NCI-H146 treated with DMSO at 0.1 percent for 48 hours (cell line): ENCODE results near the gene ANKS1B.
"Not testable (repeated sequence)": the region's sequence is repeated elsewhere in the genome, so short reads cannot be mapped to it uniquely, and the experiment has no call there.

Experiments
- DNase-seq: peaks from one replicate; lab custom pipeline; 2025; ENCODE audit not compliant: unreplicated experiment; lab: John Stamatoyannopoulos, UW

ANKS1B gene

DNA sequence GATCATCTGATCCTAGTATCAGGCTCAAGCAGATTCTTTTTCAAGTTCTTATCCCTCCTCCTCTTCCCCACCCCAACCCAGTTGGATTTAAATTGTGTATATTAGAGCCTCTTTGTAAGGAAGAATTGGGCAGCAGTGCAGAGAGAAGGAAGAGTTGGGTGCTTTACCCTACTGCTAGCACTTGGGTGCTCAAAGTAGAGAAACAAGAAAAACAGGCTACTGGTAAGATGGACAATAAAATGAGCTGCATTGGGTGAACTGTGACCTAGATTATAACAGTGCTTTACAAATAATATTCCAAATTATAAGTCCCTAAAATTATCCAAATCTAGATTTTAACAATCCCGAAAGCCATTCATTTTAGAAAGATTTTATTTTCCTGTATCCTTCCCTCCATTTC lies 700.6 kb downstream of the ANKS1B start:
- DNase-seq = no peak

DNA sequence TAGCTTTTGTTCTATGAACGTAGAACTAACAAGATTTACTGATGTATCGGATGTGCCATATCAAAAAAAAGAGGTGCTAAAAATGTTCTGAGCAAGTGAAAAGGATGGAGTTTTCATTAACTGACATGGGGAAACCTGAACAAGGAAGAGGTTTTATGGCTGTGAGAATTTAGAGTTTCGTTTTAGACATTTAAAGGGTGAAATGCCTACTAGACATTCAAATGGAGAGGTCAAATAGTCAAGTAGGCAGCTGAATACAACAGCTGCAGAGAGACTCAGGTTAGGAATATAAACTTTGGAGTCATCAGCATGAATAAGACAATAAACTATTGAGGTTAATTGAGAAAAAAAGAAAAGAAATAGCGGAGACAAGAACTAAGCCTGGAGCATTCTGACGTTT lies 702.1 kb downstream of the ANKS1B start:
- no peak for DNase-seq

DNA sequence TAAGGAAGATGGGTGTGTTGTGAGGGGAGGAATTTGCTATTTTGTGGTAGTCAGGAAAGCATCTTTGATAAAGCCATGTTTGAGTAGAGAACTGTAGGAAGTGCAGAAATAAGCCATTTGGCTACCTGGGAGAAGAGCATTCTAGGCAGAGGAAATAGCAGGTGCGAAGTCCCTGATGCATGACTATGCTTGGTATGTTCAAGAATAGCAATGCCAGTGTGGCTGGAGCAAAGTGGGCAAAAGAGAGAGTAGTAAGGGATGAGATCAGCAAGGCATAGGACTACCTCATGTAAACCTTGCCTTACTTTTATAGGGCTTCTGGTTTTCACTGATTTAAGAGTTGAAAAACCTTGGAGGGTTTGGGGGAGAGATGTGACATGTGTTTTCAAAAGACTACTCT lies 702.6 kb downstream of the ANKS1B start:
- DNase-seq = no peak

DNA sequence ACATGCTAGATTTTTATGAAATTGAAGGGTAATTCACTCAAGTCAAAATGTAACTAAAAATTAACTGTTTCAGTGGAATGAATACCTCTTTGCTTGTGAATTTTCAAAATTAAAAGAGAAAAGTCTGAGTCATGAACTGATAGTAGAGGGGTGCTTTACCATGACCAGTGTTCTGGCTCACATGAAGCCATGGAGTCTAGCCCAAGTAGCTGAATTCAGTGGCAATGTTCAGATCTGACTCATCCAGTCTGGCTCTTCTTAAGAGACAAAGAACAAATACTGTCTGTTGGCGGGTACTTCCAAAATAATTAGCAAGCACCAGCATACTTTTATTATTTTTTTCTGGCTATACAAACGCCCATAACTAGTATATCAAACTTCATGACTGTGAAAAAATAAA lies 703.5 kb downstream of the ANKS1B start:
- no peak for DNase-seq

DNA sequence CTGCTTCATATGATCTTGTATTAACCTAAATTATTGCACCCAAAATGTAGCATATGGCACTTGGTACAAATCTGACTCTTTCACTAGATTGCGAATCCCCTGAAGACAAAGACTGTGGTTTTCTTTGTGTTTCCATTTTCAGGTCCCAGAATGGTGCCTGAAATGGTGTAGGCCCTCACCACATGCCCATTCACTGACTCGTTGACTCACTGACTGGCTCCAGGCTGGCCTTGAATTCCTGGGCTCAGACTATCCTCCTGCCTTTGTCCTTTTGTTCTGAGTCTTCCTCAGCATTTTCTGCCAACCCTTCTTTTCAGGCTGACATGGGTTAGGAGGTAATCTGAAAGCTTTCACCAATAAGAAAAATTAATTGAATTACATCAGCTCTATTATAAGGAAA lies 705.8 kb downstream of the ANKS1B start:
- no peak for DNase-seq

DNA sequence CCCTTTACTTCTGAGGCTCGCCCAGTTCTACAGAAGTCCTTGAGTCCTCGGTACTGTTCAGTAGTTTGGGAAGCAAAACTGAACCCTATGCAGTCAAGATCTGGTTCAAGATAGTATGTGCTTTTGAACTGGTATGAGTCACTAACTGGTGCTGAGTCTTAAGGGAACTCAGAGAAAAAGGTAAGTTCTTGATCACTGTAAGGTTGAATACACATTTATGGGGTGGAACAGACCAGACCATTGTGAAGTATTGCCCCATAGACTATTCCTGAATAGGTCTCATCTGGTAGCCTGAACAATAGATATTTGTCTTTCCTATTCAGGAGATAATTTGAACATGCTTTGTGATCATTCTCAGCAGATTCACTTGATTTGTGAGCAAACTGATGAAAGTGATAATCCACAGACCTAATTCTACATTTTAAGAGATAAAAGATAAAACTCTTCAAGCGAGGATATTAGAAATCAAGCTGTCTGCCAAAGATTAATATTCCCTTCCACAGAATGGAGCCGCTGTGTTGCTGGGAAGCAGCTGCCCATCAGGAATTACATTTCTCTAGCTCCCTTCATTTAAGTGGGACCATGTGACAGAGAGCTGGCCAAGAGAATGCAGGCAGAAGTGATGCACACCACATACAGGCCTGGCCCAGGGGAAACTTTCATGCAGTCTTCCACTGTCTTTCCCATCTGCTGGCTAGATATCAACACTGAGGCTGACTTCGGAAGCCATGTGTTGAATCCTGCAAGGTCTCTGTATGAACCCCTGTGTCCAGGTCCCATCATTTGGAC lies 707.0 kb downstream of the ANKS1B start:
- no peak for DNase-seq

DNA sequence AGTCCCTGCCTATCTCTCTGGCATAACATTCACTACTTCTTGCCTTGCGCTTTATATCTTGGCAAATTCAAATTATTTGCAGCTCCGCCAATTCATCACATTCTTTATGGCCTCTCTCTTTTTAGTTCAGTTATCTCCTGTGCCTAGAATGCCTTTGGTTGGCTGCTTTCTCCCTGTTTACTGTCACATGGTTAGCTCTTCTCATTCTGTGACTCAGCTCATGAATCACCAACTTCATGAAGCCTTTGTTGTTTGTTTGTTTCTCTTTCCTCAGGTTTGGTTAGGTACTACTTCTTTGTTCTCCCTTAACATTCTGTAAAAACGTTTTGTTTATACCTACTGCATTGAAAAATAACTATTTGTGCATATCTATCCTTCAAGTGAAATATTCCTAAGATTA lies 713.7 kb downstream of the ANKS1B start:
- no peak for DNase-seq

DNA sequence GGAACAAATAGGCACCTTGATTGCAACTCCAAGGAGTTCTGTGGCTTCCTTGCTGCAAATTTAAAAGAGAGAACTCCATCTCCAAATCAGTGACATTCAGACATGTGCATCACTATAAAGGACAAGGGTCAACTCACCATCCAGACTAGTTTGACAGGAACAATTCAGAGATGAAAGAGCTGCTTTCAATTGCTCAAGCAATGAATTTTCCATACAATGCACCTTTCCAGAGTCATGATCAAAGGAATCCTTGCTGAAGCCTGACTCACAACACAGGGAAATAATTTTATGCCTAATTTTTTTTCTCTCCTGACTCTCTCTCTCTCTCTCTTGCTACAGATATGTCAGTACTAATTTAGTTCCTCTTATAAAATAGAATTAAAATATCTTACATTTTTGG lies 717.7 kb downstream of the ANKS1B start:
- DNase-seq = no peak

DNA sequence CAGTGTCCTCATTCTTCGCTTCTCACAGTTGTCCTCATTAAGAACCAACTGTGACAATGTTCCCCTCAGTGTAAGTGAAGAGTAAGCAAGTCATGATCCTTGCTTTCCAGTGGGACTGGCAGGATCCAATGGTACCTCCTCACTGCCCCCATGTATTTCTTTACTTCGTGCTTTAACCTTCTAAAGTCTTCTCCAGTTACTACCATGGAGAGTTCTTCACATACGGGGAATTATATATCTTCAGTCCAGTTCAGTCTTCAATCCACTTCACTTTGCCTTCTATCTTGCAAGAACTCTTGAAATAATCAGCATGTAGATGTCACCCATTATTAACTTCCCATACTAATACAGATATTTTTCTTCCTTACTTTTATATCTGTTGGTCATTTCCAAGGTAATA lies 719.1 kb downstream of the ANKS1B start:
- no peak for DNase-seq

DNA sequence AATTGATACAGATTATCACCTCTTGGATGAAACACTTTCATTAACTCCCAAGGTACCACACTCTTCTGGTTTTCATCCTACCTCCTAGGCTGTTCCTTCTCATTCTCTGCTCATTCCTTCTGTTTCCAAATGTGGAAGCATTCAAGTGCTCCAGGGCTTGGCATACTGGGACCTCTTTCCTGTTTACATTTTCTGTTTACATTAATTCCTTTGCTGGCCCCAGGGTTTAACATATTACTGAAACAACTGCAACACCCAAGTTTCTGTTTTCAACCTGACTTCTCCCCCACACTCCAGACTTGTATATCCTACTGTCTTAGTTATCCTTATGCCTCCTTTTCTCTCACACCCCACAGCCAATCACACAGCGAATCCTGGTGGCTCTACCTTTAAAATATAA lies 723.5 kb downstream of the ANKS1B start:
- no peak for DNase-seq

DNA sequence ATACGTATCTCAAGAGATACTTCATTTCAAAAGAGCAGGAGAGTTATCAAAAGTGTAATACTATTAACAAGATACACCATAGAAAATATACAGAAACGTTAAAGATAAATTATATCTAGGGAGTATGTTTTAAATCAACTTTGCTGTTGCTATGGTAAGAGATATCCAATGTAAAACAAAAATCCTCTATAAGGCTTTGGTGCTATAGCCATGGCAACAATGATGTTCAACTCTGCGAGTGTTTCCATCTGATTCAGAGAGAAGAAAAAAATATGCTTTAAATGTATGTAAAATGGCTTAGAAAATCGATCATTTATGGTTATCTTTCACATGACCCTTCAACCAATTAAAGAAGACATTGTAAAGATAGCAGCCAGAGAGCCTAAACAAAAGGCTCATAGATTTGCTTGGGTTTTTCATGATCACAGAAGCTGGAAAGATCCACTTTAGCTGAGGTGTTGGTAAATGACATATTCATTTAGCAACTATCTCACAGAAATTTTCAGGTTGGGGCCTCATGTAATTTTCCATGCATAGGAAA lies 724.2 kb downstream of the ANKS1B start:
- no peak for DNase-seq

DNA sequence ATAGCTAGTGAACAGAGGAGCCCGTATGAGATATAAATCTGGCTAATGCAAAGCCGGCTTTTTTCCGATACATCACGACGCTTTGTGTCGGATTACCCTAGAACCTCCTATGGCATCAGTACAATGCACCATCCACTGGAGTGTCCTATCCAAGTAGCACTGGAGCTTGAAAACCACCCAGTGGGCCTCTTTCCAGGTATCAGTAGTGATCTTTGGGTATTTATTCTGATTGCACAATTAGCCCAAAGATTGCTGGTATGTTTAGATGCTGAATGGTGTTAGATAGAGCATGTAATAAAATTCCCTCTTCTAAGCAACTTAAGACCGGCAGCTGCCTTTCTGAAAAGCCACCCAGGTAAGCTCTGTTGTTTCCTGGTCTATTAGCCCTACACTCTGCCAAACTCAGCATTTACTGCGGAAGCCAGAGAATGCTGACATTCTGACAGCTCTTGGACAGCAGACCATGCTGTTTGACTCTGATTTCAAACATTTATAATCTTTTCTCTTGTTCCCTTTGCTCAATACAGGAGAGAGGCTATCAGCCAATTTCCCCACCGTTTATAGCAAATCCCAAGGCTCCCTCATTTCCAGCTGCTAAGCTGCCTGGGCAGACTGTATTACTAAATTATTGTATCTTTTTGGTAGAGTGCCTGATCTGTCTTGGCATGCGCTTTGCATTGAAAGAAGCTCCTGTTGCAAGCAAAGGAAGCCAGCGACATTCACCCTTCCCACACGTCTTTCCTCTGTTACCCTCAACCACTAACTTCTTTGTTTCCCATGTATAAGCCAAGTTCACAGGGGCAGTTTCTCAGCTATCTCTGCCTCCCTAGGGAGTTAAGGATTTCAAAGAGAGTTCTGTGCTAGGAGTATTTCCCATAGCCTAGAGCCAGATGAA lies 725.4 kb downstream of the ANKS1B start:
- no peak for DNase-seq

DNA sequence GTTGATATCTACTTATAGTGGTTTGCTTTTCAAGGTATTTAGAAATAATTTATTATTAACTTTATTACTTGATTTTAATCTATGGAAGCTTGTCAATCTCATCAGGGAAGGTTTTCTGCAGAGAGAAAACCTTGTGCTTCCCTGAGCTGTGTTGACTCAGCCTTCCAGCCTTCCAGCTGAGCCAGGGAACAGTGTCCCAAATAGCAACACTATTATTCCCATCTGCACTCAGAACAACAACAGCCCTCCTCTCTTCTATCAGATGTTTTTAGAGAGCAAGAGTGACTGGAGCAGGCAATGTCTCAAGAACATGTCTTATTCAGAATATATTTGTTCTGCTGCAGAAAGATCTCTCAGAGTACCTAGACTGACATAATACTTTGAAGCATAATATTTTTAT lies 727.1 kb downstream of the ANKS1B start:
- DNase-seq = no peak

DNA sequence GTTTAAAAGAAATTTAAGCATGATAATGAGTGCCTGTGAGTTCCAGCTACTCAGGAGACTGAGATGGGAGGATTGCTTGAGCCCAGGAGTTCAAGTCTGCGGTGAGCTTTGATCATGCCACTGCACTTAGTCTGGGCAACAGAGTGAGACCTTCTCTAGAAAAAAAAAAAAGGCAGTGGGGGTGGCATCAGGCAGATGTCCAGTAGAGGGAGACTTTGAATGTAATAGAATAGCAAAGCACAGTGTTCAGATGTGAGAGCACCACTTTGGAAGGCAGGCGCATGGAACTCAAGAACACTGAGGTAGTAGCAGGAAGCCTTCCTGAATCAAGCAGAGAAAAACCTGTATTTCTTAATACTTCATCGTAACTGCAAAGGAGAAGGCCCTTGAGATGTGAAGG lies 731.7 kb downstream of the ANKS1B start:
- no peak for DNase-seq

DNA sequence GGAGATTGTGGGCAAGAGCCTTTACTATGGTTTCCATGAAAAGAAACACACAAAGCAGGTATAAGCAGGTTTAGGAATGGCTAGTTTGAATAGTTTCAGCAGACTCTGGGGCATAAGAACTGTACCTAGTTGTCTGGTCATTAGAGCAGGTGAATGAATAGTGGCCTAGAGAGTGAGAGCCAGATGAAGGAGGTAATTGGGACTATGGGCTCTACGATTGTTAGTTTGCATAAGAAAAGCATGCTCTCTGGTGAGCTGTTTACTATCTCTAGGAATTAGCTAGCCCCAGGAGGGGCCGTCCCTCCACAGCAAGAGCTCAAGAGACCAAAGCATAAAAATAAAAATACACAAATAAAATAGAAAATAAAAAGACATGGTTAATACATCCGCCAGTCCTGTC lies 734.6 kb downstream of the ANKS1B start:
- DNase-seq = no peak

DNA sequence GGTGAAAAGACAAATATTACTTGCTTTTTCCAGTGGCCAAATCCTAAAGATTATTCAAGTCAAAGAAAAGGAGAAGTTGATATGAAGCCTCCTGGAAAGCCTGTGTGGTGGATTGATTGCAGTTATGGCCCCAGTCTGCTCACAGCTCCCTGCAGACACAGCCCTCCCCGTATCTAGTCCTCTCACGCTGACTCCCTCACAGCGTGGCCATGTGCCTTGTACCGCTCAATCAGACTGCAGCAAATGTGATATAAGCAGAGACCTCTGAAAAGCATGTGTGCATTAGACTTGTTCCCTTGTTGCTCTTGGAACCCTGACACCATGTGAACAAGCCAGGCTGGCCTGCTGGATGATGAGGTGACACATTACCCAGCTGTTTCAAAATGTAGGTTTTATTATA lies 735.2 kb downstream of the ANKS1B start:
- no peak for DNase-seq

DNA sequence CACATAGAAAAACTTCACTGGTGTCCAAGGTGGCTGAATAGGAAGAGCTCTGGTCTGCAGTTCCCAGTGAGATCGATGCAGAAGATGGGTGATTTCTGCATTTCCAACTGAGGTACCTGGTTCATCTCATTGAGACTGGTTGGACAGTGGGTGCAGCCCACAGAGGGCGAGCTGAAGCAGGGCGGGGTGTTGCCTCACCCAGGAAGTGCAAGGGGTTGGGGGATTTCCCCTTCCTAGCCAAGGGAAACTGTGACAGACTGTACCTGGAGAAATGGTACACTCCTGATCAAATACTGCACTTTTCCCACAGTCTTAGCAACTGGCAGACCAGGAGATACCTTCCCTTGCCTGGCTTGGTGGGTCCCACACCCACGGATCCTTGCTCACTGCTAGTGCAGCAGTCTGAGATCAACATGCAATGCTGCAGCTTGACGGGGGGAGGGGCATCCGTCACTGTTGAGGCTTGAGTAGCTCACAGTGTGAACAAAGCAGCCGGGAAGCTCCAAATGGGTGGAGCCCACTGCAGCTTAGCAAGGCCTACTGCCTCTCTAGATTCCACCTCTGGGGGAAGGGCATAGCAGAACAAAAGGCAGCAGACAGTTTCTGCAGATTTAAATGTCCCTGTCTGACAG lies 746.7 kb downstream of the ANKS1B start:
- DNase-seq = not testable (repeated sequence)

DNA sequence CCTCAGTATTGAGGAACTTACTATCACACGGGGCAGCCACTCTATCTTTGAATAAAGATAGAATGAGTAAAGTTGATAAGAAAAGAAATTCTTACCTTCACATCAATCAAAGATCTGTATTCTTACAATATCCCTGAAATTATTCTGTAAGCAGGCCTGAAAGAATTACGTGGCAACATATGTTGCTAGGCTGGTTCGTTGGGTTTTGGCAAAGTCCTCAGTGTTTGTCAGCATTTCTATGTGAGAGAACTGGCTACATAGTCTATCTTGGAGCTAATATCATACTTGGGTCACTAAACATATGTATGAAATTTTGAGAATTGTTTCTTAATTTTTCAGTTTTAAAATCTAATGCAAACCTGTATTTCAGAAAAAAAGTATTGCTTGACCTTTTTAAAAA lies 749.4 kb downstream of the ANKS1B start:
- DNase-seq = no peak

DNA sequence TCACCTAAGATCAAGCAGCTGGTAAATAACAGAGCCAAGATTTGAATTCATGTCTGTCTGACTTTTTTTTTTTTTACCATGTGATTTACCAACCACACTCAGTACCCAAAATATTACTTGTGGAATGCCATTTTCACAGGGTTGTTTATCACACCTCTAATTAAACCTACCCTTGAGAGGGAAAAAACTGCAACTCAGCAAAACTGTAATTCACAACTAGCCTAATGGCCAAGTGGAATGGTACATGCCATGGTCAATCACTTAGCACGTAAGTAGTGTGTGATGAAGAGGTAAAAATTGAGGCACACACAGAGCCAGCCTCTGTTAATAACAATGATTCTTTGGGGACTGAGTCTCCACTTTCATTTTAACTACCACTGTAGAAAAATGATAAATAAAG lies 750.0 kb downstream of the ANKS1B start:
- DNase-seq = no peak

DNA sequence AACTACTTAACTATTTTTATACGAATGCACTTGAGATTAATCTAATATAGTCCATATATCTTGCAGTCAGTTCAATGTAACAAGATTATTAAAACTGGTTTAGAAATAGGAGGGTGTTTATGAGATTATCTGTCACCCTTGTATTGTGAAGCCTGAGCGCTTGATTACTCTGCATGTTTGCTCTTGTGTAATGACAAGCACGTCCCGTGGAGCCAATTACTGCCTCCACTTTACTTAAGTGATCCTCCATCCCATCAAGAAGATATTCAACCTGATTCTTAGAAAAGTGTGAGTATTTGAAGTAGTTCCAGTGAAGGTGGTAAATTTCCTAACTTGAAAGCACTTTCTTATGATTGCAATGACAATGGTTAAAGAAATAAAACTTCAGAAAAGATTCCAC lies 752.4 kb downstream of the ANKS1B start:
- no peak for DNase-seq

DNA sequence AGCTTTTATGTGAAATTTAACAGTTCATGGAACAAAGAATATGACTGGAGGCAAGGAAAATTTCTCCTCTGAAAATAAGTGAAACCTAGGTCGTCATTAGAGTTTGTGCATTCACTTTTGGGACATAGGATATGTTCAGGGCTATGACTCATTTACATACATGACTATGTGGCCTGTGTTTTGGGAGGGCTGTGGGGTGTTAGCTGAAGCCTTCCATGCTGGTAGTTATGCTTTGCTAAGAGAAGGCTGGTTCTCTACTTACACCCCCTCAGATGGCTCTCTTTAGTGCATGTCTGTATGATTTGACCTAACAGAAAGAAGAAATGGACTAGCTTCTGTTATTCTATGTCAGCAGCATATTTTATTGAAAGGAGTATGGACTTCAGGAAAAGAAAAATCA lies 753.7 kb downstream of the ANKS1B start:
- DNase-seq = no peak

DNA sequence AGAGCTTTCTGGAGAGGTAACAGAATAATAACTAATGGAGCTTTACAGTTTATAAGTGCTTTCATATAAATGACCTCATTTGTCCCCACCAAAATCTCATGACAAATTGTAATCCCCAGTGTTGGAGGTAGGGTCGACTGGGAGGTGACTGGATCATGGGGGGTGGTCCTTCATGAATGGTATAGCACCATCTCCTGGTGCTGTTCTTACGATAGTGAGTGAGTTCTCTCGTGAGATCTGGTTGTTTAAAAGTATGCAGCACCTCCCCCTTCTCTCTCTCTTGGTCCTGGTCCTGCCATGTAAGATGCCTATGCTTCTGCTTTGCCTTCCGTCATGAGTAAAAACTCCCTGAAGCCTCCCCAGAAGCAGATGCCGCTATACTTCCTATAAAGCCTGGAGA lies 760.5 kb downstream of the ANKS1B start:
- no peak for DNase-seq
